ENCODE data around the gene NKD2.

The NKD2 gene

GRCh38 chr5:1008451-1009358, at the start of gene NKD2:
Gene NKD2, plus strand, starts transcription at chr5:1008802. Its CDS starts 256 bp downstream, at chr5:1009058.
- ChIA-PET CTCF (interaction anchor here (0.7 to 2.2 kb wide), 11 partner anchors 10 to 132 kb away, joined by 3 to 9 read pairs (median 3); no protein-coding TSS in a partner anchor), POLR2A (ENCODE audit: low non-redundant PET) (no interaction called here)
- peak; percentile 95 for TF ChIP-seq CTCF (conservative IDR thresholded peaks at IDR 0.05; ENCODE audit: low read depth)
- peak within 1 kb of the TSS; percentile 27; the same call in 1 of the 2 replicates for H3K27ac ChIP-seq
- peak; percentile 49 for DNase-seq (ENCODE audit: low spot score)

GRCh38 chr5:959581-960531, 48.7 kb upstream of the NKD2 start:
- POLR2A ChIA-PET (ENCODE audit: low non-redundant PET): no interaction called here

GRCh38 chr5:960551-960950, 48.1 kb upstream of the NKD2 start:
- CTCF ChIA-PET: no interaction called here
- POLR2A ChIA-PET (ENCODE audit: low non-redundant PET): no interaction called here
- TF ChIP-seq CTCF (conservative IDR thresholded peaks at IDR 0.05; ENCODE audit: low read depth): no peak
- H3K27ac ChIP-seq: peak overlapping the region; percentile 96
- DNase-seq (ENCODE audit: low spot score): no peak

More at GRCh38 chr5:959581-960531, 48.7 kb upstream of the NKD2 start:
- no peak for DNase-seq (ENCODE audit: low spot score)
- TF ChIP-seq CTCF (conservative IDR thresholded peaks at IDR 0.05; ENCODE audit: low read depth): no peak
- CTCF ChIA-PET: interaction anchor here (0.6 to 1.1 kb wide), 2 partner anchors 33 to 48 kb away, joined by 5 to 7 read pairs; no protein-coding TSS in a partner anchor
- H3K27ac ChIP-seq: peak overlapping the region; percentile 96

GRCh38 chr5:961002-961710, 47.4 kb upstream of the NKD2 start:
- peak overlapping the region; percentile 96 for H3K27ac ChIP-seq
- TF ChIP-seq CTCF (conservative IDR thresholded peaks at IDR 0.05; ENCODE audit: low read depth): no peak
- CTCF ChIA-PET: interaction anchor here (0.7 kb wide), 1 partner anchor 182 kb away, joined by 3 read pairs; no protein-coding TSS in a partner anchor
- POLR2A ChIA-PET (ENCODE audit: low non-redundant PET): no interaction called here
- no peak for DNase-seq (ENCODE audit: low spot score)

- CTCF ChIA-PET: no interaction called here
- DNase-seq (ENCODE audit: low spot score): no peak
- POLR2A ChIA-PET (ENCODE audit: low non-redundant PET): no interaction called here
- no peak for TF ChIP-seq CTCF (conservative IDR thresholded peaks at IDR 0.05; ENCODE audit: low read depth)
- no peak overlapping the region for H3K27ac ChIP-seq
Observed at GRCh38 chr5:961711-962240, 46.8 kb upstream of the NKD2 start.
